SK-N-SH treated with all-trans-retinoic acid at 6 μM for 48 hours (cell line): ENCODE data around the gene DRAXIN.

Experiments used
- ATAC-seq: fragments of 200-7000 bp; cut with Tn5 transposase; 3 replicates; pipeline ENCODE4 v1.9.1; 2020; ENCODE audit warnings: mild to moderate bottlenecking, moderate library complexity
- ARNTL ChIP-seq: fragments of 450-650 bp; formaldehyde crosslinking; IDR thresholded peaks from 2 replicates; pipeline ENCODE4 v1.5.0; 2020; ENCODE audit warnings: low read depth, mild to moderate bottlenecking, moderate library complexity, borderline replicate concordance
- BACH2 ChIP-seq: fragments of 250-450 bp; sonication (Bioruptor Pico); IDR thresholded peaks from 2 replicates; pipeline ENCODE4 v1.9.0; 2021; ENCODE audit warnings: mild to moderate bottlenecking, borderline replicate concordance
- CSDC2 ChIP-seq: fragments of 250-450 bp; sonication (Bioruptor Pico); IDR thresholded peaks from 2 replicates; pipeline ENCODE4 v1.5.0; 2020; ENCODE audit warnings: mild to moderate bottlenecking, moderate library complexity
- ESRRG ChIP-seq: fragments of 250-450 bp; sonication (Bioruptor Pico); IDR thresholded peaks from 2 replicates; pipeline ENCODE4 v1.6.1; 2021; ENCODE audit warnings: mild to moderate bottlenecking
- GLIS3 ChIP-seq: fragments of 250-450 bp; sonication (Bioruptor Pico); IDR thresholded peaks from 2 replicates; pipeline ENCODE4 v1.5.0; 2020; ENCODE audit warnings: mild to moderate bottlenecking, moderate library complexity
- ISL1 ChIP-seq: fragments of 250-450 bp; sonication (Bioruptor Pico); IDR thresholded peaks from 2 replicates; pipeline ENCODE4 v2.1.2; 2022; ENCODE audit warnings: mild to moderate bottlenecking, moderate library complexity
- OSR1 ChIP-seq: fragments of 250-450 bp; sonication (Bioruptor Pico); IDR thresholded peaks from 2 replicates; pipeline ENCODE4 v1.8.0; 2022; ENCODE audit warnings: moderate library complexity, mild to moderate bottlenecking, inconsistent platforms
- PATZ1 ChIP-seq: fragments of 250-450 bp; sonication (Bioruptor Pico); IDR thresholded peaks from 2 replicates; pipeline ENCODE4 v1.8.0; 2020; ENCODE audit warnings: mild to moderate bottlenecking, moderate library complexity, borderline replicate concordance
- POU6F1 ChIP-seq: fragments of 250-450 bp; sonication (Bioruptor Pico); IDR thresholded peaks from 2 replicates; pipeline ENCODE4 v1.8.0; 2021; ENCODE audit warnings: low read depth, mild to moderate bottlenecking, moderate library complexity, borderline replicate concordance
- PPARA ChIP-seq: fragments of 250-450 bp; sonication (Bioruptor Pico); IDR thresholded peaks from 2 replicates; pipeline ENCODE4 v1.5.0; 2020; ENCODE audit warnings: mild to moderate bottlenecking, borderline replicate concordance
- RARB ChIP-seq: fragments of 250-450 bp; sonication (Bioruptor Pico); IDR thresholded peaks from 2 replicates; pipeline ENCODE4 v1.8.0; 2021; ENCODE audit warnings: mild to moderate bottlenecking, moderate library complexity
- SNAI2 ChIP-seq: fragments of 250-450 bp; sonication (Bioruptor Pico); IDR thresholded peaks from 2 replicates; pipeline ENCODE4 v1.5.0; 2020; ENCODE audit warnings: mild to moderate bottlenecking, moderate library complexity
- TCF4 ChIP-seq: fragments of 250-450 bp; sonication (Bioruptor Pico); IDR thresholded peaks from 2 replicates; pipeline ENCODE4 v1.8.0; 2021; ENCODE audit warnings: mild to moderate bottlenecking, moderate library complexity, borderline replicate concordance
- TOX ChIP-seq: fragments of 250-450 bp; sonication (Bioruptor Pico); IDR thresholded peaks from 2 replicates; pipeline ENCODE4 v1.8.0; 2021; ENCODE audit warnings: mild to moderate bottlenecking, moderate library complexity, borderline replicate concordance
- TSHZ2 ChIP-seq: fragments of 250-450 bp; sonication (Bioruptor Pico); IDR thresholded peaks from 2 replicates; pipeline ENCODE4 v1.5.0; 2020; ENCODE audit warnings: mild to moderate bottlenecking, moderate library complexity
- ZC3H10 ChIP-seq: fragments of 250-450 bp; sonication (Bioruptor Pico); IDR thresholded peaks from 2 replicates; pipeline ENCODE4 v1.5.1; 2021; ENCODE audit warnings: mild to moderate bottlenecking, moderate library complexity
- ZNF70 ChIP-seq: fragments of 450-650 bp; formaldehyde crosslinking; IDR thresholded peaks from 2 replicates; pipeline ENCODE4 v1.5.0; 2020; ENCODE audit warnings: mild to moderate bottlenecking, moderate library complexity
- ZNF8 ChIP-seq: fragments of 450-650 bp; formaldehyde crosslinking; IDR thresholded peaks from 2 replicates; pipeline ENCODE4 v1.5.0; 2020; ENCODE audit warnings: mild to moderate bottlenecking, moderate library complexity
- TF ChIP-seq, protein P1 (sequence below): fragments of 250-450 bp; sonication (Bioruptor Pico); IDR thresholded peaks from 2 replicates; pipeline ENCODE4 v1.5.1; 2021; ENCODE audit warnings: mild to moderate bottlenecking, moderate library complexity
- TF ChIP-seq, protein P2 (sequence below): fragments of 250-450 bp; sonication (Bioruptor Pico); IDR thresholded peaks from 2 replicates; pipeline ENCODE4 v1.5.1; 2020; ENCODE audit warnings: low read depth, mild to moderate bottlenecking, moderate library complexity

Gene DRAXIN

DNA sequence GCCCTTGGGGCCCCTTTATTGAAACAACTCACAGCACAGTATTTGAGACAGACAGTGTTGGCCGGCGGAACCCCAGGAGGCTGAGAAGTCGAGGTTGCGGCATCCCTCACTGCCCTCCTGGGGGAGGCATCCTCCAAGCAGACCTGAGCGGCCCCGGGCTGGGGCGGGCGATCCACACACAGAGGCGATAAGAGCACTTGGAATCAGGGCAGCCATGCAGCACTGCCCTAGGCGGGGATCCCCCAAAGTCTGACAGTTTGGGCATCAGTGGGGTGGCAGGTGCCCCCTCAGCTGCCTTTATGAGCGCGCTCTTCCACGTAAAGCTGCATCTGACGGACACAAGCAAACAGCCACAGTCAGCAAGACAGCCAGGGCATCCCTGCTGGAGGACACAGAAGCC is 17.0 kb upstream of the DRAXIN start (continued):
- TF ChIP-seq, protein P1, sequence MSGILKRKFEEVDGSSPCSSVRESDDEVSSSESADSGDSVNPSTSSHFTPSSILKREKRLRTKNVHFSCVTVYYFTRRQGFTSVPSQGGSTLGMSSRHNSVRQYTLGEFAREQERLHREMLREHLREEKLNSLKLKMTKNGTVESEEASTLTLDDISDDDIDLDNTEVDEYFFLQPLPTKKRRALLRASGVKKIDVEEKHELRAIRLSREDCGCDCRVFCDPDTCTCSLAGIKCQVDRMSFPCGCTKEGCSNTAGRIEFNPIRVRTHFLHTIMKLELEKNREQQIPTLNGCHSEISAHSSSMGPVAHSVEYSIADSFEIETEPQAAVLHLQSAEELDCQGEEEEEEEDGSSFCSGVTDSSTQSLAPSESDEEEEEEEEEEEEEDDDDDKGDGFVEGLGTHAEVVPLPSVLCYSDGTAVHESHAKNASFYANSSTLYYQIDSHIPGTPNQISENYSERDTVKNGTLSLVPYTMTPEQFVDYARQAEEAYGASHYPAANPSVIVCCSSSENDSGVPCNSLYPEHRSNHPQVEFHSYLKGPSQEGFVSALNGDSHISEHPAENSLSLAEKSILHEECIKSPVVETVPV (CRISPR knock-in tag), result no peak
- TF ChIP-seq, all 23 proteins: peak for 0

GRCh38 chr1:11675325-11675724 is 16.2 kb upstream of the DRAXIN start:
- no peak for TF ChIP-seq POU6F1 (CRISPR knock-in tag)
- TF ChIP-seq CSDC2, result no peak
- no peak for TF ChIP-seq TOX (CRISPR knock-in tag)
- TF ChIP-seq OSR1 (CRISPR knock-in tag), result no peak
- TF ChIP-seq ISL1 (CRISPR knock-in tag), result no peak
- no peak for TF ChIP-seq PATZ1 (CRISPR knock-in tag)
- no peak for TF ChIP-seq BACH2 (CRISPR knock-in tag)
- no peak for TF ChIP-seq ZNF70
- TF ChIP-seq ZNF8 (CRISPR knock-in tag), result no peak
- TF ChIP-seq SNAI2, result no peak
- no peak for TF ChIP-seq PPARA (CRISPR knock-in tag)
- no peak for TF ChIP-seq RARB (CRISPR knock-in tag)
- TF ChIP-seq ZC3H10, result no peak
- ATAC-seq, result no peak

DNA sequence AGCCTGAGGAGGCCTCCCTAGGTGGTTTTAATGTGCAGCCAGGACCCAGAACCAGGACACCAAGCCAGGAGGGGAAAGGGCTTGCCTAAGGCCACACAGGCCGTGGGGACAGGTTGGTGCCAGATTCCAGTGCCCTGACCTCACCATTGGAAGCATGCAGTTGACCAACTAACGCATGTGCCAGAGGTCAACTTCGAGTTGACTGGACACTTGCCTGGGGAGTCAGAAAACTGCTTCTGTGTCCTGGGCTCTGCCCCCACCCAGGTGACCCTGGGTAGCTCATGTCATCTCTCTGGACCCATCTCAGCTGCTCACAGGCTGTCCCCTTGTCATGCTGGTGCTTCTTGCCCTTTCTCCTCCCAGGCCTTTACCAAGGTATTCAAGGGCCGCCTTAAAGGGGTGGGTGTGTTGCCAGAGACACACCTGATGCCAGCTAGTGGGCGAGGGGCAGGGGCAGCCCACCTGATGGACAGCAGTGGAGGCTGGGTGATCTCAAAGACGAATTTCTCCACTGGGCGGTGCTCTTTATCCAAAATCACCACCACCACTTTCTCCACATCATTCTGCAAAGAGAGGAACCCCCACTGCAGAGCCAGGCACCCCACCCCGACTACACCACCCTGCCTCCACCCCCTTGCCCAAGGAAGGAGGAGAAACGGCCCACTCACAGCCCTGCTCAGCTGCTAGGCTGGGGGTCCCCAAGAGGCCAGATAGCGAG is 15.0 kb upstream of the DRAXIN start:
- no peak for TF ChIP-seq ZNF8 (CRISPR knock-in tag)
- no peak for TF ChIP-seq ISL1 (CRISPR knock-in tag)
- TF ChIP-seq TSHZ2 (CRISPR knock-in tag), result no peak
- no peak for TF ChIP-seq TCF4 (CRISPR knock-in tag)
- TF ChIP-seq BACH2 (CRISPR knock-in tag), result no peak
- no peak for TF ChIP-seq ESRRG (CRISPR knock-in tag)
- TF ChIP-seq ZC3H10, result no peak
- no peak for TF ChIP-seq GLIS3 (CRISPR knock-in tag)
- ATAC-seq, result no peak

GRCh38 chr1:11678442-11678841 is 13.1 kb upstream of the DRAXIN start:
- ATAC-seq, result no peak
- no peak for TF ChIP-seq RARB (CRISPR knock-in tag)
- TF ChIP-seq POU6F1 (CRISPR knock-in tag), result no peak
- TF ChIP-seq ESRRG (CRISPR knock-in tag), result no peak
- TF ChIP-seq ARNTL (CRISPR knock-in tag), result no peak
- TF ChIP-seq ZNF70, result no peak
- TF ChIP-seq SNAI2, result no peak
- TF ChIP-seq, protein P2, sequence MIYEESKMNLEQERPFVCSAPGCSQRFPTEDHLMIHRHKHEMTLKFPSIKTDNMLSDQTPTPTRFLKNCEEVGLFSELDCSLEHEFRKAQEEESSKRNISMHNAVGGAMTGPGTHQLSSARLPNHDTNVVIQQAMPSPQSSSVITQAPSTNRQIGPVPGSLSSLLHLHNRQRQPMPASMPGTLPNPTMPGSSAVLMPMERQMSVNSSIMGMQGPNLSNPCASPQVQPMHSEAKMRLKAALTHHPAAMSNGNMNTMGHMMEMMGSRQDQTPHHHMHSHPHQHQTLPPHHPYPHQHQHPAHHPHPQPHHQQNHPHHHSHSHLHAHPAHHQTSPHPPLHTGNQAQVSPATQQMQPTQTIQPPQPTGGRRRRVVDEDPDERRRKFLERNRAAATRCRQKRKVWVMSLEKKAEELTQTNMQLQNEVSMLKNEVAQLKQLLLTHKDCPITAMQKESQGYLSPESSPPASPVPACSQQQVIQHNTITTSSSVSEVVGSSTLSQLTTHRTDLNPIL (CRISPR knock-in tag), result no peak
